Measurements from ENCODE around the gene COL4A6. TPM values are rescaled to one million over a fixed set of nuclear protein-coding genes. Genes with fewer than 3 reads are reported as not detected.

Gene COL4A6
- total RNA-seq, 1 donor from 2014 or later: 4.1 TPM

DNA sequence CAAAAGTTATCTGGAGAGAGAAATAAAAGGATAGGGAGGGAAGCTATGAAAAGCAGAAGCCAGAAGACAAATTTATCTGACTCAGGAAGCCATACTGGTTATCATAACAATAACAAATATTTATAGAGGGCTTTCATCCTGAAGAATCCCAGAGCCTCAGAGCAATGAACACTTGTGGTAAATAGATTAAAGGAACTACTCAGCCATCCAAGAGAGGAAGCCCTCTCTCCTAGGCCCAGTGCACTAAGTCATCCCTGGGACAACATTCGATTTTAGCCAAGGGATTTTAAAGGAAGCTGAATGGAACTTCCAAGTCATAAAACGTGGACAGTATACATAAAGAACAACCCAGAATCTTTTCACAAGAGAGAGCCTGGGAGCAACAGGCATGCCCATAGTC is 76.9 kb downstream of the COL4A6 start:
- no peaks in the 10 kb centered on the region for H3K27me3 Mint-ChIP-seq (ENCODE audit: low read depth)
- H3K9me3 Mint-ChIP-seq (ENCODE audit: low read depth): no peaks in the 10 kb centered on the region
- H3K4me1 Mint-ChIP-seq (ENCODE audit: low read depth): peaks cover 24% of the 10 kb centered on the region
- TF ChIP-seq, protein P1, sequence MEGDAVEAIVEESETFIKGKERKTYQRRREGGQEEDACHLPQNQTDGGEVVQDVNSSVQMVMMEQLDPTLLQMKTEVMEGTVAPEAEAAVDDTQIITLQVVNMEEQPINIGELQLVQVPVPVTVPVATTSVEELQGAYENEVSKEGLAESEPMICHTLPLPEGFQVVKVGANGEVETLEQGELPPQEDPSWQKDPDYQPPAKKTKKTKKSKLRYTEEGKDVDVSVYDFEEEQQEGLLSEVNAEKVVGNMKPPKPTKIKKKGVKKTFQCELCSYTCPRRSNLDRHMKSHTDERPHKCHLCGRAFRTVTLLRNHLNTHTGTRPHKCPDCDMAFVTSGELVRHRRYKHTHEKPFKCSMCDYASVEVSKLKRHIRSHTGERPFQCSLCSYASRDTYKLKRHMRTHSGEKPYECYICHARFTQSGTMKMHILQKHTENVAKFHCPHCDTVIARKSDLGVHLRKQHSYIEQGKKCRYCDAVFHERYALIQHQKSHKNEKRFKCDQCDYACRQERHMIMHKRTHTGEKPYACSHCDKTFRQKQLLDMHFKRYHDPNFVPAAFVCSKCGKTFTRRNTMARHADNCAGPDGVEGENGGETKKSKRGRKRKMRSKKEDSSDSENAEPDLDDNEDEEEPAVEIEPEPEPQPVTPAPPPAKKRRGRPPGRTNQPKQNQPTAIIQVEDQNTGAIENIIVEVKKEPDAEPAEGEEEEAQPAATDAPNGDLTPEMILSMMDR (IDR thresholded peaks at IDR 0.05): no peak
- H3K27ac Mint-ChIP-seq (ENCODE audit: unreplicated experiment): no peak overlapping the region
- H3K36me3 Mint-ChIP-seq (ENCODE audit: low read depth): no peaks in the 10 kb centered on the region
- no peak overlapping the region for H3K4me3 Mint-ChIP-seq (ENCODE audit: unreplicated experiment)
- DNase-seq (ENCODE audit: low spot score): no peak

GRCh38 chrX:108359806-108360602 is 78.2 kb downstream of the COL4A6 start:
- Mint-ChIP-seq H3K9me3 (ENCODE audit: low read depth) (no peaks in the 10 kb centered on the region), H3K36me3 (ENCODE audit: low read depth) (no peaks in the 10 kb centered on the region), H3K4me3 (ENCODE audit: unreplicated experiment) (no peak overlapping the region), H3K27me3 (ENCODE audit: low read depth) (no peaks in the 10 kb centered on the region), H3K27ac (ENCODE audit: unreplicated experiment) (no peak overlapping the region), H3K4me1 (ENCODE audit: low read depth) (peaks cover 24% of the 10 kb centered on the region)
- no peak for DNase-seq (ENCODE audit: low spot score)
- TF ChIP-seq, protein P1 (IDR thresholded peaks at IDR 0.05): no peak

GRCh38 chrX:108353452-108353851 is 84.8 kb downstream of the COL4A6 start:
- Mint-ChIP-seq H3K36me3 (ENCODE audit: low read depth) (no peaks in the 10 kb centered on the region), H3K27ac (ENCODE audit: unreplicated experiment) (no peak overlapping the region), H3K4me1 (ENCODE audit: low read depth) (peaks cover 7% of the 10 kb centered on the region), H3K27me3 (ENCODE audit: low read depth) (no peaks in the 10 kb centered on the region), H3K4me3 (ENCODE audit: unreplicated experiment) (no peak overlapping the region), H3K9me3 (ENCODE audit: low read depth) (no peaks in the 10 kb centered on the region)
- TF ChIP-seq, protein P1 (IDR thresholded peaks at IDR 0.05): no peak
- no peak for DNase-seq (ENCODE audit: low spot score)

DNA sequence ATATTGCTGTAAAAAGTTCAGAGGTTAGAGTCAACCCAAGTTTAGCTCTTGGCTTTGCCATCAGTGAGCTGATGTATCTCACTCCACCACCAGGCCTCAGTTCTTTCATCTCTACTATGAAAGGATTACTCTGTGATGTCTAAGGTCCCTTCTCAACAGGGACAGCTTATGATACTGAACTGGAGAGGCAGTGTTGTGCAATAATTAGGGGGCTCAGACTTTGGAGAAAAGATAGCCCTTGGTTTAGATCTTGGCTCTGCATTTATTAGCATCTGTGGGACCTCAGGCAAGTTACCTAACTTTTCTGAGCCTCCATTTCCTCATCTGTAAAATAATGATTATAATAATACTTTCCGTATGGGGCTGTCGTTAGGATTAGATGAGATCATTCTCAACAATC is 89.0 kb downstream of the COL4A6 start:
- H3K4me1 Mint-ChIP-seq (ENCODE audit: low read depth): peaks cover 7% of the 10 kb centered on the region
- DNase-seq (ENCODE audit: low spot score): no peak
- H3K4me3 Mint-ChIP-seq (ENCODE audit: unreplicated experiment): no peak overlapping the region
- no peaks in the 10 kb centered on the region for H3K36me3 Mint-ChIP-seq (ENCODE audit: low read depth)
- no peaks in the 10 kb centered on the region for H3K9me3 Mint-ChIP-seq (ENCODE audit: low read depth)
- TF ChIP-seq, protein P1 (IDR thresholded peaks at IDR 0.05): no peak
- no peak overlapping the region for H3K27ac Mint-ChIP-seq (ENCODE audit: unreplicated experiment)
- no peaks in the 10 kb centered on the region for H3K27me3 Mint-ChIP-seq (ENCODE audit: low read depth)

GRCh38 chrX:108348525-108348924 is 89.7 kb downstream of the COL4A6 start:
- Mint-ChIP-seq H3K4me1 (ENCODE audit: low read depth) (peaks cover 6% of the 10 kb centered on the region), H3K27ac (ENCODE audit: unreplicated experiment) (no peak overlapping the region)

More at GRCh38 chrX:108348525-108348924, 89.7 kb downstream of the COL4A6 start:
- Mint-ChIP-seq H3K27me3 (ENCODE audit: low read depth) (no peaks in the 10 kb centered on the region), H3K9me3 (ENCODE audit: low read depth) (no peaks in the 10 kb centered on the region), H3K36me3 (ENCODE audit: low read depth) (no peaks in the 10 kb centered on the region), H3K4me3 (ENCODE audit: unreplicated experiment) (no peak overlapping the region)
- no peak for DNase-seq (ENCODE audit: low spot score)
- TF ChIP-seq, protein P1 (IDR thresholded peaks at IDR 0.05): no peak
